ENCODE results near the gene HPN.

DNA sequence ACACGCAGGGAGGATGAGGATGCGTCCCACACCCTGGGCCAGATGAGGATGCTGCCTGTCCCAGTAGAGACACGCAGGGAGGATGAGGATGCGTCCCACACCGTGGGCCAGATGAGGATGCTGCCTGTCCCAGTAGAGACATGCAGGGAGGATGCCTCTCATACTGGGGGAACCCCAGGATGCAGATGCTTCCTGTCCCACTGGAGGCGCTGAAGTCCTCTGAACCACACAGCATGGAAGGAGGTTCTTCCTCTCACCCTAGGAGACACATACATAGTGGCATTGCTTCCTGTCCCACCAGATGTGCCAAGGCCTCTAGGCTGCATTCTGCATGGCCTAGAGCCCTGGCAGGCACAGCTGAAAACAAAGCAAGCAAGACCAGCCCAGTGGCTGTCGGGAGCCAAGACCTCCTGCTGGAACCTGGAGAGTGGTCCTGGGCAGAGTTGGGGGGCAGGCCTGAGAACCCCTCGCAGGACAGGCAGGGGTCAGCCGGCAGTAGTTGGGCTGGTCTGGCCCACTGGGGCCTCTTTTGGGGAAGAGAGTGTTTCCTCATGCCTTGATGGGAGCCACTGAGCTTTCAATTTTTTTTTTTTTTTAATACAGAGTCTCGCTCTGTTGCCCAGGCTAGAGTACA lies 4.3 kb downstream of the HPN start:
- TF ChIP-seq CTCF (IDR thresholded peaks at IDR 0.05; ENCODE audit: poor library complexity), result peak; percentile 3
- TF ChIP-seq EZH2 (IDR thresholded peaks at IDR 0.05; ENCODE audit: borderline replicate concordance), result no peak
- no peak for TF ChIP-seq EZH2phosphoT487 (IDR thresholded peaks at IDR 0.05; ENCODE audit: low read depth, severe bottlenecking, unreplicated experiment)
